Panc1 (cell line): ENCODE measurements around the gene ADK. TPM values are rescaled to one million over a fixed set of nuclear protein-coding genes. Genes with fewer than 3 reads are reported as not detected.
A peak's percentile ranks its signal among the peaks of the same experiment; 100 is the strongest.

Source experiments
- ATAC-seq: fragments of 200-7000 bp; cut with Tn5 transposase; 2 replicates; pipeline ENCODE4 v1.9.1; 2020; ENCODE audit warnings: mild to moderate bottlenecking, moderate library complexity
- BruUV-seq: library from RNA; stranded (reverse); fragments of 400-500 nt; replicated peaks from 2 replicates; lab custom pipeline; 2021; lab: Mats Ljungman, UMichigan
- CTCF ChIA-PET: fragments of 300-600 bp; sonication (Branson Sonifier 250); formaldehyde crosslinking; loops from one replicate; lab custom pipeline; 2022; ENCODE audit warnings: antibody characterized with exemption; lab: Charles Lee
- POLR2A ChIA-PET: fragments of 300-600 bp; sonication (Branson Sonifier 250); formaldehyde crosslinking; loops from one replicate; lab custom pipeline; 2022; ENCODE audit warnings: antibody characterized with exemption; lab: Charles Lee
- DNase-seq: peaks from one replicate; pipeline ENCODE4 v3.0.0-alpha.2; 2010; ENCODE audit warnings: low read depth, low spot score
- H3K27ac ChIP-seq: 2 replicates; pipeline ENCODE4 v1.5.1; 2011; ENCODE audit warnings: mild to moderate bottlenecking, low read length, inconsistent platforms
- H3K27me3 ChIP-seq: fragments of 200-500 bp; sonication (Bioruptor generic); 2 replicates; pipeline ENCODE4 v1.6.0; 2014; ENCODE audit warnings: low read length, inconsistent platforms; ENCODE audit not compliant: control insufficient read depth, insufficient read depth
- H3K36me3 ChIP-seq: fragments of 200-500 bp; sonication (Bioruptor generic); 2 replicates; pipeline ENCODE4 v1.5.1; 2014; ENCODE audit warnings: inconsistent platforms, mild to moderate bottlenecking, low read length, moderate library complexity; ENCODE audit not compliant: control insufficient read depth, insufficient read depth
- H3K4me1 ChIP-seq: 2 replicates; pipeline ENCODE4 v1.5.1; 2011; ENCODE audit warnings: inconsistent platforms, mild to moderate bottlenecking, low read length, moderate library complexity; ENCODE audit not compliant: control insufficient read depth, insufficient read depth
- H3K4me3 ChIP-seq, 2 experiments: 2 replicates each; pipeline ENCODE4 v1.5.1; 2011 to 2012; ENCODE audit warnings: low read depth in 2 of 2, low read length in 2 of 2, mild to moderate bottlenecking in 2 of 2, inconsistent platforms in 1 of 2, moderate library complexity in 1 of 2
- H3K9me3 ChIP-seq: fragments of 200-500 bp; sonication (Bioruptor generic); 2 replicates; pipeline ENCODE4 v1.5.1; 2014; ENCODE audit warnings: low read depth, mild to moderate bottlenecking, inconsistent platforms, low read length, moderate library complexity; ENCODE audit not compliant: control insufficient read depth, insufficient read depth
- POLR2AphosphoS5 ChIP-seq: IDR thresholded peaks from 2 replicates; pipeline ENCODE4 v1.6.1; 2012; ENCODE audit warnings: mild to moderate bottlenecking, low read depth, low read length, moderate library complexity
- SIN3A ChIP-seq: IDR thresholded peaks from 2 replicates; pipeline ENCODE4 v1.6.1; 2012; ENCODE audit warnings: low read depth, mild to moderate bottlenecking, low read length, moderate library complexity, borderline replicate concordance; ENCODE audit not compliant: insufficient read depth
- TCF7L2 ChIP-seq: IDR thresholded peaks from 2 replicates; pipeline ENCODE4 v1.6.1; 2011; ENCODE audit warnings: mild to moderate bottlenecking, low read depth, low read length, inconsistent platforms
- in situ Hi-C: cut with HindIII; loops from 2 replicates; pipeline ENCODE4 v1.10.0; 2016; ENCODE audit warnings: low sequenced_read_pairs, low pct_unique_long_range_greater_than_20kb
- intact Hi-C: fragments of 100-400 bp; cut with micrococcal nuclease; formaldehyde crosslinking; loops from one replicate; pipeline ENCODE4 v1.10.0; 2022; ENCODE audit not compliant: unreplicated experiment
- total RNA-seq: library from RNA; stranded (reverse); gene quantifications from one replicate; pipeline ENCODE4 v1.2.1, GENCODE V29; 2021; ENCODE audit not compliant: unreplicated experiment
- TF ChIP-seq, protein P1 (sequence below): fragments of 450-650 bp; IDR thresholded peaks from 2 replicates; pipeline ENCODE4 v1.5.1; 2017; ENCODE audit warnings: mild to moderate bottlenecking
- TF ChIP-seq, protein P2 (sequence below), 2 experiments: IDR thresholded peaks; 2 replicates each; pipeline ENCODE4 v1.6.1; 2011 to 2012; ENCODE audit warnings: low read depth in 2 of 2, control low read depth in 1 of 2, low read length in 1 of 2, mild to moderate bottlenecking in 1 of 2, moderate library complexity in 1 of 2; ENCODE audit not compliant: insufficient read depth in 1 of 2

The ADK gene
- total RNA-seq, 1 experiment from 2014 or later: 64.5 TPM

DNA sequence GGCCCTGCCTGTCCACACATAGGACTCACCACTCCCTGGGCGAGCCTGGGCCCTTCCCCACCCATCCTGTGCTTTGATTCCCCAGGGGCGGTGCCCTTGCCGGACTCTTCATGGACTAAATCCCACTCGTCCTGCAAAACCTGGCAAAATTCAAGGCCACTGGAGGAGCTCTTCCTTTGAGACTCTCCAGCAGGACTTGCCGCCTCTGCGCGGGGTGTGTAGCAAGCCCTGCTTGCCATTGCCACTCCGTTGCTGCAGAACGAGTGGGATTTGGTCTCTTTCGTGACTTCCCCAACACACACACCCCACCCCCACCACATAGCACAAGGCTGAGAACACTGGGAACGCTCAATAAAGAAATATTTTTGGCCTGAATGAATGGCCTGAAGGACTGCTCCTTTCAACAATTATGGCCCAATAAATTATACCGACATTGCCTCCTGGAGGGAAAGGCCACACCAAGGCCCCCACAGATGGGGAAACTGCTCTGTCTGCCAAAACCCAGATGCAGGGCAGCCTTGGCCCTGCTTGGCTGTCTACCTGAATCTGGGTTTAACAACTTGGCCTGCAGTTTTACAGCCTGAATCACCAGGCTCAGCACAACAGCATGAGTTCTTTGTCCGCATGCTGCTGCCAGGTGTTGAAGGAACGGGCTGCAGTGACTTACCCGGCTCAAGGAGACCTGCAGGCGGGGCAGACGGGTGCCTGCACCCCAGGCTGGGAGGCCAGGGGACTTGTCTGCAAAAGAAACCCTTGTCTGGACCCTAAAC, 602.6 kb downstream of the ADK start:
- Histone ChIP-seq H3K4me3 (no peak overlapping the region), H3K9me3 (no peaks in the 10 kb centered on the region), H3K36me3 (no peaks in the 10 kb centered on the region), H3K27me3 (no peaks in the 10 kb centered on the region), H3K4me1 (no peaks in the 10 kb centered on the region), H3K27ac (peak overlapping the region; percentile 12; the same call in 1 of the 2 replicates)
- DNase-seq (no peak), ATAC-seq (peak; percentile 61; the same call in 1 of the 2 replicates)
- TF ChIP-seq POLR2AphosphoS5 (0 out of 2 replicates have a peak, but pooled peaks have one; percentile 23), SIN3A (no peak), TCF7L2 (peak; percentile 82)
- TF ChIP-seq, protein P1, sequence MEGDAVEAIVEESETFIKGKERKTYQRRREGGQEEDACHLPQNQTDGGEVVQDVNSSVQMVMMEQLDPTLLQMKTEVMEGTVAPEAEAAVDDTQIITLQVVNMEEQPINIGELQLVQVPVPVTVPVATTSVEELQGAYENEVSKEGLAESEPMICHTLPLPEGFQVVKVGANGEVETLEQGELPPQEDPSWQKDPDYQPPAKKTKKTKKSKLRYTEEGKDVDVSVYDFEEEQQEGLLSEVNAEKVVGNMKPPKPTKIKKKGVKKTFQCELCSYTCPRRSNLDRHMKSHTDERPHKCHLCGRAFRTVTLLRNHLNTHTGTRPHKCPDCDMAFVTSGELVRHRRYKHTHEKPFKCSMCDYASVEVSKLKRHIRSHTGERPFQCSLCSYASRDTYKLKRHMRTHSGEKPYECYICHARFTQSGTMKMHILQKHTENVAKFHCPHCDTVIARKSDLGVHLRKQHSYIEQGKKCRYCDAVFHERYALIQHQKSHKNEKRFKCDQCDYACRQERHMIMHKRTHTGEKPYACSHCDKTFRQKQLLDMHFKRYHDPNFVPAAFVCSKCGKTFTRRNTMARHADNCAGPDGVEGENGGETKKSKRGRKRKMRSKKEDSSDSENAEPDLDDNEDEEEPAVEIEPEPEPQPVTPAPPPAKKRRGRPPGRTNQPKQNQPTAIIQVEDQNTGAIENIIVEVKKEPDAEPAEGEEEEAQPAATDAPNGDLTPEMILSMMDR: no peak
- TF ChIP-seq, protein P2, sequence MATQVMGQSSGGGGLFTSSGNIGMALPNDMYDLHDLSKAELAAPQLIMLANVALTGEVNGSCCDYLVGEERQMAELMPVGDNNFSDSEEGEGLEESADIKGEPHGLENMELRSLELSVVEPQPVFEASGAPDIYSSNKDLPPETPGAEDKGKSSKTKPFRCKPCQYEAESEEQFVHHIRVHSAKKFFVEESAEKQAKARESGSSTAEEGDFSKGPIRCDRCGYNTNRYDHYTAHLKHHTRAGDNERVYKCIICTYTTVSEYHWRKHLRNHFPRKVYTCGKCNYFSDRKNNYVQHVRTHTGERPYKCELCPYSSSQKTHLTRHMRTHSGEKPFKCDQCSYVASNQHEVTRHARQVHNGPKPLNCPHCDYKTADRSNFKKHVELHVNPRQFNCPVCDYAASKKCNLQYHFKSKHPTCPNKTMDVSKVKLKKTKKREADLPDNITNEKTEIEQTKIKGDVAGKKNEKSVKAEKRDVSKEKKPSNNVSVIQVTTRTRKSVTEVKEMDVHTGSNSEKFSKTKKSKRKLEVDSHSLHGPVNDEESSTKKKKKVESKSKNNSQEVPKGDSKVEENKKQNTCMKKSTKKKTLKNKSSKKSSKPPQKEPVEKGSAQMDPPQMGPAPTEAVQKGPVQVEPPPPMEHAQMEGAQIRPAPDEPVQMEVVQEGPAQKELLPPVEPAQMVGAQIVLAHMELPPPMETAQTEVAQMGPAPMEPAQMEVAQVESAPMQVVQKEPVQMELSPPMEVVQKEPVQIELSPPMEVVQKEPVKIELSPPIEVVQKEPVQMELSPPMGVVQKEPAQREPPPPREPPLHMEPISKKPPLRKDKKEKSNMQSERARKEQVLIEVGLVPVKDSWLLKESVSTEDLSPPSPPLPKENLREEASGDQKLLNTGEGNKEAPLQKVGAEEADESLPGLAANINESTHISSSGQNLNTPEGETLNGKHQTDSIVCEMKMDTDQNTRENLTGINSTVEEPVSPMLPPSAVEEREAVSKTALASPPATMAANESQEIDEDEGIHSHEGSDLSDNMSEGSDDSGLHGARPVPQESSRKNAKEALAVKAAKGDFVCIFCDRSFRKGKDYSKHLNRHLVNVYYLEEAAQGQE (IDR thresholded peaks at IDR 0.05; ENCODE audit: insufficient read depth in 1 of 2, low read depth in 2 of 2, low read length in 1 of 2): 0 out of 4 replicates have a peak, but pooled peaks of 1 of the 2 experiments have one; percentile 13
- in situ Hi-C loops (no loop called here), intact Hi-C loops (no loop called here)
- ChIA-PET CTCF (no interaction called here), POLR2A (no interaction called here)
- no TSS peak for BruUV-seq

DNA sequence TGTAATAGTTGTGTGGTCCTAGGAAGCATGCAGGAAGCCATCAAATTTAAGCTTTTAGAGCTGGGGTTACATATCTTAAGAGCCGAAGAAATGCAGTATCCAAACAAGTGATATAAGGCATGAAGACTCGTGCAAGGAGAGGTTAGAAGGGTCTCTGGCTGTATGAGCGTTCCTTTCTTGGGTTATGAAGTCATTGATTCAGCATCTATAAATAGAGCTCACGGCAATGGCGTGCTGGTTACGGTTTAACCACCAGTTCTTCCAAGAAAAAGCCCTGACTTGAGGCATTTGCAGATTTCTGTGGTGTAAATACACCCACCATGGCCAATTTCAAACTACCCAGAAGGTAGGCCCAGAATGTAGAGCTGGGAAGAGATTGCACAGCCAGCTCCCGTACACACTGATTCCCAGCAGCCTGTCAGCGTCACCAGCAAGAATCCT, 603.4 kb downstream of the ADK start:
- POLR2A ChIA-PET: no interaction called here
- Histone ChIP-seq H3K27me3 (no peaks in the 10 kb centered on the region), H3K36me3 (no peaks in the 10 kb centered on the region), H3K4me1 (no peaks in the 10 kb centered on the region), H3K4me3 (no peak overlapping the region), H3K9me3 (no peaks in the 10 kb centered on the region), H3K27ac (no peak overlapping the region)
- intact Hi-C loops: no loop called here
- BruUV-seq: no TSS peak
- CTCF ChIA-PET: no interaction called here
- DNase-seq: no peak
- no peak for ATAC-seq
- in situ Hi-C loops: no loop called here
- TF ChIP-seq, protein P1: no peak
- no peak for TF ChIP-seq SIN3A
- TF ChIP-seq, protein P2 (IDR thresholded peaks at IDR 0.05; ENCODE audit: insufficient read depth in 1 of 2, low read depth in 2 of 2, low read length in 1 of 2): no peak
- no peak for TF ChIP-seq POLR2AphosphoS5
- no peak for TF ChIP-seq TCF7L2
